GM12878 (cell line): ENCODE data around the gene ENG. TPM values are rescaled to one million over a fixed set of nuclear protein-coding genes. Genes with fewer than 3 reads are reported as not detected.
A peak's percentile ranks its signal among the peaks of the same experiment; 100 is the strongest.

Experiments
- ATAC-seq: fragments of 200-7000 bp; cut with Tn5 transposase; 3 replicates; pipeline ENCODE4 v1.9.1; 2020; ENCODE audit warnings: mild to moderate bottlenecking, moderate library complexity
- BruUV-seq: library from RNA; stranded (reverse); fragments of 400-500 nt; replicated peaks from 2 replicates; lab custom pipeline; 2021; lab: Mats Ljungman, UMichigan
- CTCF ChIA-PET: fragments of 300-600 bp; sonication (Branson Sonifier 250); formaldehyde crosslinking; extraction: SDS; loops from one replicate; lab custom pipeline; 2021; ENCODE audit warnings: inconsistent platforms; lab: Yijun Ruan, JAX
- POLR2A ChIA-PET: fragments of 350-600 bp; formaldehyde crosslinking; extraction: SDS; loops from one replicate; lab custom pipeline; 2021; ENCODE audit warnings: inconsistent platforms; lab: Charles Lee
- RAD21 ChIA-PET: fragments of 300-600 bp; sonication (Branson Sonifier 250); formaldehyde crosslinking; loops from one replicate; lab custom pipeline; 2023; ENCODE audit warnings: antibody characterized with exemption; ENCODE audit not compliant: unreplicated experiment; lab: Charles Lee
- SMC1A ChIA-PET: fragments of 300-600 bp; sonication (Branson Sonifier 250); formaldehyde crosslinking; loops from one replicate; lab custom pipeline; 2023; ENCODE audit not compliant: unreplicated experiment, uncharacterized antibody; lab: Charles Lee
- DNase-seq: peaks from one replicate; pipeline ENCODE4 v3.0.0-alpha.2; 2011; ENCODE audit warnings: low read depth, low spot score
- FAIRE-seq: peaks from 3 replicates; lab custom pipeline; 2011; peaks lifted over from hg19 to GRCh38; lab: Jason Lieb, UNC
- H2AFZ ChIP-seq: 2 replicates; pipeline ENCODE4 v1.6.0; 2011; ENCODE audit warnings: low read depth, low read length, control low read depth; ENCODE audit not compliant: control insufficient read depth
- H3K27ac ChIP-seq: 2 replicates; pipeline ENCODE4 v1.5.1; 2011; ENCODE audit warnings: control low read depth; ENCODE audit not compliant: control insufficient read depth, insufficient read depth
- H3K27me3 ChIP-seq, 2 experiments: replicated peaks in 1 of 2; 2 replicates each; pipeline versions ENCODE4 v1.6.0 to v1.6.1; 2011; ENCODE audit warnings: low read length in 1 of 2; ENCODE audit not compliant: control insufficient read depth in 2 of 2, insufficient read depth in 2 of 2
- H3K36me3 ChIP-seq, 2 experiments: 2 replicates each; pipeline ENCODE4 v1.5.1; 2011; ENCODE audit warnings: low read length in 1 of 2; ENCODE audit not compliant: control insufficient read depth in 2 of 2, insufficient read depth in 2 of 2
- H3K4me1 ChIP-seq: 2 replicates; pipeline ENCODE4 v1.6.1; 2011; ENCODE audit warnings: mild to moderate bottlenecking, low read length, moderate library complexity, mixed read lengths; ENCODE audit not compliant: control insufficient read depth, insufficient read depth
- H3K4me2 ChIP-seq: 2 replicates; pipeline ENCODE4 v1.6.0; 2011; ENCODE audit warnings: control low read depth; ENCODE audit not compliant: control insufficient read depth, insufficient read depth
- H3K4me3 ChIP-seq: fragments of 200-600 bp; sonication (generic); 2 replicates; pipeline ENCODE4 v1.5.1; 2016
- H3K79me2 ChIP-seq: 2 replicates; pipeline ENCODE4 v1.6.0; 2011; ENCODE audit warnings: low read length; ENCODE audit not compliant: control insufficient read depth, insufficient read depth
- H3K9ac ChIP-seq: 2 replicates; pipeline ENCODE4 v1.8.0; 2011; ENCODE audit warnings: low read length, control low read depth, mixed read lengths; ENCODE audit not compliant: control insufficient read depth, insufficient read depth
- H3K9me3 ChIP-seq: replicated peaks from 3 replicates; pipeline ENCODE4 v1.5.1; 2011; ENCODE audit warnings: mild to moderate bottlenecking, low read length; ENCODE audit not compliant: control insufficient read depth, insufficient read depth
- H4K20me1 ChIP-seq: 2 replicates; pipeline ENCODE4 v1.6.0; 2011; ENCODE audit not compliant: control insufficient read depth, insufficient read depth
- LARP7 ChIP-seq: fragments of 450-650 bp; IDR thresholded peaks from 2 replicates; pipeline ENCODE4 v1.6.1; 2017; ENCODE audit warnings: mild to moderate bottlenecking
- NFIC ChIP-seq: IDR thresholded peaks from 2 replicates; pipeline ENCODE4 v1.6.1; 2012; ENCODE audit warnings: low read depth, mild to moderate bottlenecking, inconsistent platforms, low read length, moderate library complexity
- PML ChIP-seq: IDR thresholded peaks from 2 replicates; pipeline ENCODE4 v1.6.1; 2012; ENCODE audit warnings: low read length, inconsistent platforms
- POLR2AphosphoS5 ChIP-seq: IDR thresholded peaks from 2 replicates; pipeline ENCODE4 v1.6.1; 2011; ENCODE audit warnings: mild to moderate bottlenecking, low read length, inconsistent platforms
- WGBS: methylation state at CpG from one replicate; pipeline ENCODE4 v1.1.6; 2016; ENCODE audit warnings: low lambda C conversion rate; ENCODE audit not compliant: insufficient replicate concordance, insufficient coverage; ENCODE audit errors: missing lambda C conversion rate; 5-methylcytosine and 5-hydroxymethylcytosine counted together
- in situ Hi-C: fragments of 300-500 bp; cut with MboI; formaldehyde crosslinking; loops from 9 replicates; pipeline ENCODE4 v1.14.3; 2018; ENCODE audit warnings: mixed read lengths
- intact Hi-C: fragments of 100-400 bp; cut with micrococcal nuclease; formaldehyde crosslinking; loops from one replicate; pipeline ENCODE4 v1.14.2; 2022; ENCODE audit not compliant: unreplicated experiment
- polyA plus RNA-seq, 11 experiments: library from polyadenylated mRNA; depleted of rRNA in 4 of 11; unstranded in 6 of 11; stranded (reverse) in 5 of 11; fragments of >200 nt; fragmentation: Nextera tagmentation in 4 of 11; fragmentation: Illumina TruSeq in 1 of 11; extraction: Ambion mirVana in 4 of 11; extraction: Trizol in 1 of 11; gene quantifications; 1 replicate in 1 of 11; 2 replicates in 10 of 11; pipeline versions ENCODE4 v1.2.1 to v1.2.3, GENCODE V29; 2011 to 2016; ENCODE audit warnings: inconsistent platforms in 2 of 11, missing spikeins in 2 of 11, low read depth in 1 of 11
- total RNA-seq, 4 experiments: library from RNA; depleted of rRNA in 3 of 4; stranded (reverse); fragments of >200 nt in 3 of 4; fragmentation: Illumina TruSeq in 1 of 4; extraction: Trizol in 1 of 4; gene quantifications; 2 replicates each; pipeline versions ENCODE4 v1.2.1 to v1.2.3, GENCODE V29; 2013 to 2021
- TF ChIP-seq, protein P1 (sequence below): fragments of 450-650 bp; IDR thresholded peaks from 2 replicates; pipeline ENCODE4 v1.6.1; 2017; ENCODE audit warnings: borderline replicate concordance

Gene ENG
- total and polyA plus RNA-seq, 10 of the 15 experiments (the other 5 are each of a cell fraction or from before 2014, with no cell fraction given): 0.14 to 10.1 (median 2.0) TPM

DNA sequence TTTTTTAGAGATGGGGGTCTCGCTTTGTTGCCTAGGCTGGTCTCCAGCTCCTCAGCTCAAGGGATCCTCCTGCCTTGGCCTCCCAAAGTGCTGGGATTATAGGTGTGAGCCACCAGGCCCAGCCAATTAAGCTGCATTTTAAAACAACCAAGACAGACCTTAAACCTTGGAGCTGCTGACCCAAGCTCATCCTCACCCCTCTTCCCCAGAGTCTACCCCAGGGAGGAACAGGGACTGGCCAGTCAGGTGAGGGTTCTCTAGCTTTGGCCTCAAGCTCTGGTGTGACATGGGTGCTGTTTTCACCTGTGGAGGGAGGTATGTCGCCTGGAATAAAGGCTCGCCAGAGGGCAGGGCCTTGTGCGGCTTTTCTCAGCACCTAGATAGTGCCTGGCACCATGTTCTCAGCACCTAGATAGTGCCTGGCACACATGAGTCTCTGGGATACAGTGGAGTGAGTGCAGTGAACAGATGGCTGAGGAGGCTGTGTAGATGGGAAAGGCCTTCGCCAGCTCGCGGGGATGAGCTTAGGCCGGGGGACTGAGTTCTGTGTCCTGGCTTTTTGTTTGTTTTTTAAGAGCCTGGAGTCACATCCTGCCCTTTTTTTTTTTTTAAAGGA lies 61.3 kb downstream of the ENG start:
- in situ Hi-C loops: no loop called here
- Histone ChIP-seq H3K27ac (no peak overlapping the region), H3K9ac (no peak overlapping the region), H2AFZ (no peak overlapping the region), H3K27me3 (no peaks in the 10 kb centered on the region), H4K20me1 (peaks cover 7% of the 10 kb centered on the region; the same call in 1 of the 2 replicates), H3K4me3 (no peak overlapping the region), H3K4me2 (no peak overlapping the region), H3K36me3 (peaks cover 18 to 31% of the 10 kb centered on the region in 2 experiments), H3K9me3 (no peaks in the 10 kb centered on the region), H3K4me1 (peaks cover 21% of the 10 kb centered on the region), H3K79me2 (peaks cover 11% of the 10 kb centered on the region)
- intact Hi-C loops: no loop called here
- ChIA-PET CTCF (interaction anchor here (0.6 to 1.9 kb wide), 8 partner anchors 8 to 578 kb away, joined by 3 to 8 read pairs (median 6); partner anchors contain the start of gene TOR2A), SMC1A (interaction anchor here (0.6 to 1.8 kb wide), 6 partner anchors 8 to 113 kb away, joined by 3 to 7 read pairs (median 4); partner anchors contain the start of genes FPGS and TOR2A), POLR2A (no interaction called here), RAD21 (interaction anchor here (0.9 kb wide), 1 partner anchor 9 kb away, joined by 3 read pairs; the partner anchor contains the start of gene FPGS)
- TF ChIP-seq PML (peak; percentile 33; the same call in 1 of the 2 replicates), LARP7 (no peak), NFIC (0 out of 2 replicates have a peak, but pooled peaks have one; percentile 18), POLR2AphosphoS5 (peak; percentile 49; the same call in 1 of the 2 replicates)
- no peak for FAIRE-seq
- ATAC-seq: no peak
- no TSS peak for BruUV-seq
- no peak for DNase-seq
- 99% methylated on average over 8 of the region's 8 CpGs for WGBS

DNA sequence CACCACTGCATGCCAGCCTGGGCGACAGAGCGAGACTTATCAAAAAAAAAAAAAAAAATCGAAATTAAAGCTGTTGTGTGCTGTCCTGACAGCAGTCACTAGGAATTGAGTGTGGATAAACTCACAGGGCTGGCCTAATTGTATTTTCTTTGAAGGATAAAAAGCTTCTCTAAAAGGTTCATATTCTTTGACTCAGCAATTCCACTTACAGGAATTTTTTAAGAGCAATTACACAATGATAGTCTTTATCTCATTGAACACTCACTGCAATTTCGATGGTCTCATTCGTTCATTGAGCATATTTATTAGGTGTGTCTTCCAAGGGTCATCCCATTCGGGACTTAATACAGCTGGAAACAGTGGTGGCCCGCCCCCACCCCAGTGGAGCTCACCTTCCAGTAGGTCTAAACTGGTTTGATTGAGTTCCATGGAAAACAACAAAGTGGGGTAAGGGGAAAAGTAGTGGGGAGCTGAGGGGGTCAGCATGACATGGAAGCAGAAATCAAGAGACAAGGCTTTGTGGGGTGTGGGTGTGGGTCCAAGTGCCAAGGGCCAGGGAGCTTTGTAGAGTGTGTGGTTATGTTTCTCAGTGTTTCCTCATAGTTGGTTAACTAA lies 61.9 kb downstream of the ENG start:
- Histone ChIP-seq H3K4me3 (no peak overlapping the region), H3K27me3 (no peaks in the 10 kb centered on the region), H3K79me2 (peaks cover 18% of the 10 kb centered on the region), H3K27ac (no peak overlapping the region), H3K4me1 (peaks cover 23% of the 10 kb centered on the region), H3K9me3 (no peaks in the 10 kb centered on the region), H4K20me1 (peaks cover 8% of the 10 kb centered on the region), H3K4me2 (no peak overlapping the region), H2AFZ (no peak overlapping the region), H3K9ac (no peak overlapping the region), H3K36me3 (peaks cover 25 to 37% of the 10 kb centered on the region in 2 experiments)
- intact Hi-C loops: no loop called here
- ChIA-PET RAD21 (no interaction called here), SMC1A (interaction anchor here (0.6 to 1.8 kb wide), 7 partner anchors 9 to 113 kb away, joined by 3 to 7 read pairs (median 4); partner anchors contain the start of genes FPGS and TOR2A), POLR2A (interaction anchor here (0.6 to 0.9 kb wide), 3 partner anchors 16 to 125 kb away, joined by 3 read pairs; no protein-coding TSS in a partner anchor), CTCF (interaction anchor here (0.8 to 1.9 kb wide), 9 partner anchors 9 to 129 kb away, joined by 4 to 8 read pairs (median 6); partner anchors contain the start of gene TOR2A)
- FAIRE-seq (no peak), DNase-seq (no peak), ATAC-seq (no peak)
- TF ChIP-seq, protein P1, sequence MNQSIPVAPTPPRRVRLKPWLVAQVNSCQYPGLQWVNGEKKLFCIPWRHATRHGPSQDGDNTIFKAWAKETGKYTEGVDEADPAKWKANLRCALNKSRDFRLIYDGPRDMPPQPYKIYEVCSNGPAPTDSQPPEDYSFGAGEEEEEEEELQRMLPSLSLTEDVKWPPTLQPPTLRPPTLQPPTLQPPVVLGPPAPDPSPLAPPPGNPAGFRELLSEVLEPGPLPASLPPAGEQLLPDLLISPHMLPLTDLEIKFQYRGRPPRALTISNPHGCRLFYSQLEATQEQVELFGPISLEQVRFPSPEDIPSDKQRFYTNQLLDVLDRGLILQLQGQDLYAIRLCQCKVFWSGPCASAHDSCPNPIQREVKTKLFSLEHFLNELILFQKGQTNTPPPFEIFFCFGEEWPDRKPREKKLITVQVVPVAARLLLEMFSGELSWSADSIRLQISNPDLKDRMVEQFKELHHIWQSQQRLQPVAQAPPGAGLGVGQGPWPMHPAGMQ: no peak
- TF ChIP-seq POLR2AphosphoS5: peak; percentile 16
- 91% methylated on average over 7 of the region's 7 CpGs for WGBS
- TSS peak; percentile 16 for BruUV-seq
- in situ Hi-C loops: no loop called here
